PC-3 (cell line): ENCODE results near the gene GNAZ. TPM values are rescaled to one million over a fixed set of nuclear protein-coding genes. Genes with fewer than 3 reads are reported as not detected.

ENCODE experiments used
- ATAC-seq: fragments of 200-7000 bp; cut with Tn5 transposase; 2 replicates; pipeline ENCODE4 v1.9.1; 2020; ENCODE audit warnings: mild to moderate bottlenecking, moderate library complexity
- BruUV-seq: library from RNA; stranded (reverse); fragments of 400-500 nt; replicated peaks from 2 replicates; lab custom pipeline; 2021; lab: Mats Ljungman, UMichigan
- CTCF ChIA-PET: fragments of 300-600 bp; sonication (Branson Sonifier 250); formaldehyde crosslinking; loops from one replicate; lab custom pipeline; 2022; ENCODE audit warnings: antibody characterized with exemption; lab: Charles Lee
- POLR2A ChIA-PET: fragments of 300-600 bp; sonication (Branson Sonifier 250); formaldehyde crosslinking; loops from one replicate; lab custom pipeline; 2022; ENCODE audit warnings: antibody characterized with exemption; ENCODE audit not compliant: unreplicated experiment; lab: Charles Lee
- DNase-seq: peaks from one replicate; pipeline ENCODE4 v3.0.0-alpha.2; 2015
- H2AFZ ChIP-seq: fragments of 300-600 bp; sonication (generic); 2 replicates; pipeline ENCODE4 v1.6.0; 2016; ENCODE audit warnings: antibody characterized with exemption, low read length
- H3F3A ChIP-seq: fragments of 300-600 bp; sonication (generic); one replicate; pipeline ENCODE4 v1.6.0; 2017; ENCODE audit warnings: antibody characterized with exemption, low read length, control low read depth, mild to moderate bottlenecking; ENCODE audit not compliant: unreplicated experiment
- H3K27ac ChIP-seq: fragments of 300-600 bp; sonication (generic); 2 replicates; pipeline ENCODE4 v1.5.1; 2016; ENCODE audit warnings: mild to moderate bottlenecking, low read length
- H3K27me3 ChIP-seq: fragments of 300-600 bp; sonication (generic); 2 replicates; pipeline ENCODE4 v1.6.1; 2016; ENCODE audit warnings: low read length, mixed read lengths
- H3K36me3 ChIP-seq: fragments of 300-600 bp; sonication (generic); 2 replicates; pipeline ENCODE4 v1.6.1; 2016; ENCODE audit warnings: low read depth, mixed run types, low read length, mixed read lengths
- H3K4me1 ChIP-seq: fragments of 300-600 bp; sonication (generic); 2 replicates; pipeline ENCODE4 v1.5.1; 2016; ENCODE audit warnings: low read length; ENCODE audit not compliant: insufficient read depth
- H3K4me2 ChIP-seq: fragments of 300-600 bp; sonication (generic); 2 replicates; pipeline ENCODE4 v1.6.0; 2016; ENCODE audit warnings: low read length
- H3K4me3 ChIP-seq: fragments of 300-600 bp; sonication (generic); 2 replicates; pipeline ENCODE4 v1.5.1; 2016; ENCODE audit warnings: mild to moderate bottlenecking, low read length, mixed read lengths
- H3K79me2 ChIP-seq: fragments of 300-600 bp; sonication (generic); 2 replicates; pipeline ENCODE4 v1.6.1; 2017; ENCODE audit warnings: low read length, mixed read lengths
- H3K9ac ChIP-seq: fragments of 300-600 bp; sonication (generic); 2 replicates; pipeline ENCODE4 v1.6.0; 2016; ENCODE audit warnings: mild to moderate bottlenecking, low read length
- H3K9me2 ChIP-seq: fragments of 300-600 bp; sonication (generic); replicated peaks from 2 replicates; pipeline ENCODE4 v1.6.1; 2016; ENCODE audit warnings: mixed run types, low read length, mixed read lengths
- H3K9me3 ChIP-seq: fragments of 300-600 bp; sonication (generic); 2 replicates; pipeline ENCODE4 v1.6.1; 2016; ENCODE audit warnings: low read length, mixed read lengths
- H4K20me1 ChIP-seq: fragments of 300-600 bp; sonication (generic); 2 replicates; pipeline ENCODE4 v1.6.1; 2016; ENCODE audit warnings: low read length, mixed read lengths
- CTCF ChIP-seq: fragments of 300-600 bp; sonication (generic); conservative IDR thresholded peaks from 2 replicates; pipeline ENCODE4 v1.5.1; 2017; ENCODE audit warnings: antibody characterized with exemption, low read depth, mild to moderate bottlenecking, low read length
- EZH2 ChIP-seq: fragments of 300-600 bp; sonication (generic); IDR thresholded peaks from one replicate; pipeline ENCODE4 v1.6.1; 2017; ENCODE audit warnings: antibody characterized with exemption, mild to moderate bottlenecking, low read length; ENCODE audit not compliant: unreplicated experiment
- EZH2phosphoT487 ChIP-seq: fragments of 300-600 bp; sonication (generic); IDR thresholded peaks from 2 replicates; pipeline ENCODE4 v1.6.1; 2018; ENCODE audit warnings: mild to moderate bottlenecking, antibody characterized with exemption, low read length, borderline replicate concordance
- intact Hi-C: fragments of 100-400 bp; cut with micrococcal nuclease; formaldehyde crosslinking; loops from 2 replicates; pipeline ENCODE4 v1.9.0; 2023
- total RNA-seq: library from RNA; depleted of rRNA; stranded (reverse); fragments of >200 nt; gene quantifications from 2 replicates; pipeline ENCODE4 v1.2.3, GENCODE V29; 2014

Gene GNAZ
- total RNA-seq, 1 experiment from 2014 or later, result 14.4 TPM

GRCh38 chr22:23068096-23068831 is 2.1 kb upstream of the GNAZ start:
- CTCF ChIA-PET, result no interaction called here

GRCh38 chr22:23068832-23069385 is 1.4 kb upstream of the GNAZ start:
- Histone ChIP-seq H3K4me1 (peaks cover 12% of the 10 kb centered on the region; the same call in 1 of the 2 replicates), H3K9me2 (no peaks in the 10 kb centered on the region), H3K4me3 (peak overlapping the region; percentile 84; the same call in 1 of the 2 replicates), H3K9me3 (no peaks in the 10 kb centered on the region), H3F3A (no peaks in the 10 kb centered on the region), H3K36me3 (no peaks in the 10 kb centered on the region), H2AFZ (no peak overlapping the region), H3K9ac (no peak overlapping the region), H3K4me2 (peak overlapping the region; percentile 100), H3K27me3 (no peaks in the 10 kb centered on the region), H3K27ac (no peak overlapping the region), H3K79me2 (no peaks in the 10 kb centered on the region), H4K20me1 (no peaks in the 10 kb centered on the region)
- TF ChIP-seq EZH2phosphoT487 (no peak), EZH2 (no peak), CTCF (no peak)
- ChIA-PET CTCF (interaction anchor here (0.5 kb wide), 1 partner anchor 51 kb away, joined by 3 read pairs; no protein-coding TSS in a partner anchor), POLR2A (no interaction called here)
- intact Hi-C loops, result loop anchor here (1.0 kb wide), 1 partner anchor 27 kb away; no protein-coding TSS in a partner anchor
- no peak for ATAC-seq
- BruUV-seq, result no TSS peak
- DNase-seq, result no peak

More at GRCh38 chr22:23068096-23068831, 2.1 kb upstream of the GNAZ start:
- POLR2A ChIA-PET, result no interaction called here
- BruUV-seq, result no TSS peak
- no peak for ATAC-seq
- TF ChIP-seq EZH2phosphoT487 (no peak), CTCF (no peak), EZH2 (no peak)
- Histone ChIP-seq H3K27me3 (no peaks in the 10 kb centered on the region), H3K9me3 (no peaks in the 10 kb centered on the region), H3K27ac (no peak overlapping the region), H3K4me1 (peaks cover 12% of the 10 kb centered on the region; the same call in 1 of the 2 replicates), H3K4me2 (no peak overlapping the region), H4K20me1 (no peaks in the 10 kb centered on the region), H3K9me2 (no peaks in the 10 kb centered on the region), H3K36me3 (no peaks in the 10 kb centered on the region), H3F3A (no peaks in the 10 kb centered on the region), H2AFZ (no peak overlapping the region), H3K4me3 (no peak overlapping the region), H3K79me2 (no peaks in the 10 kb centered on the region), H3K9ac (no peak overlapping the region)
- no peak for DNase-seq
- intact Hi-C loops, result no loop called here
